ENCODE data around the gene VPS72.
A peak's percentile ranks its signal among the peaks of the same experiment; 100 is the strongest.

Gene VPS72

GRCh38 chr1:151187205-151187604 is 2.8 kb downstream of the VPS72 start:
- DNase-seq (ENCODE audit: low read depth, low spot score): no peak

GRCh38 chr1:151184211-151184610 is 5.8 kb downstream of the VPS72 start:
- DNase-seq (ENCODE audit: low read depth, low spot score): no peak

GRCh38 chr1:151176514-151177045 is 13.4 kb downstream of the VPS72 start:
- no peak for DNase-seq (ENCODE audit: low read depth, low spot score)

- DNase-seq (ENCODE audit: low read depth, low spot score): peak; percentile 26
Measured at GRCh38 chr1:151175863-151176262, 14.1 kb downstream of the VPS72 start, which contains the start of gene TMOD4. TSS of gene TMOD4 (minus strand) at chr1:151175981. CDS start at chr1:151174875, 1,106 bp downstream.

- DNase-seq (ENCODE audit: low read depth, low spot score): no peak
Measured at GRCh38 chr1:151175041-151175741, 14.8 kb downstream of the VPS72 start.

- DNase-seq (ENCODE audit: low read depth, low spot score): no peak
Measured at GRCh38 chr1:151171190-151171589, 18.8 kb downstream of the VPS72 start.

- DNase-seq (ENCODE audit: low read depth, low spot score): no peak
Measured at GRCh38 chr1:151167116-151167515, 22.9 kb downstream of the VPS72 start.

GRCh38 chr1:151166505-151166956 is 23.5 kb downstream of the VPS72 start:
- DNase-seq (ENCODE audit: low read depth, low spot score): peak; percentile 77

- peak; percentile 98 for DNase-seq (ENCODE audit: low read depth, low spot score)
Measured at GRCh38 chr1:151165738-151166504, 24.1 kb downstream of the VPS72 start, which contains the start of the genes LYSMD1 and SCNM1. TSS of gene LYSMD1 (minus strand) at chr1:151165902. CDS start at chr1:151165258, 644 bp downstream. TSS of gene SCNM1 (plus strand) at chr1:151166144. CDS start at chr1:151166153, 9 bp downstream.

- no peak for DNase-seq (ENCODE audit: low read depth, low spot score)
Measured at GRCh38 chr1:151165281-151165737, 24.7 kb downstream of the VPS72 start.

- no peak for DNase-seq (ENCODE audit: low read depth, low spot score)
Measured at GRCh38 chr1:151164732-151165280, 25.2 kb downstream of the VPS72 start.

- DNase-seq (ENCODE audit: low read depth, low spot score): no peak
Measured at GRCh38 chr1:151159373-151159772, 30.6 kb downstream of the VPS72 start.

- peak; percentile 12 for DNase-seq (ENCODE audit: low read depth, low spot score)
Measured at GRCh38 chr1:151158751-151159251, 31.2 kb downstream of the VPS72 start.

GRCh38 chr1:151158326-151158725 is 31.7 kb downstream of the VPS72 start:
- DNase-seq (ENCODE audit: low read depth, low spot score): no peak

GRCh38 chr1:151157067-151157531 is 32.9 kb downstream of the VPS72 start:
- DNase-seq (ENCODE audit: low read depth, low spot score): no peak

- DNase-seq (ENCODE audit: low read depth, low spot score): no peak
Measured at GRCh38 chr1:151156515-151156819, 33.5 kb downstream of the VPS72 start, which contains the start of gene TNFAIP8L2. TSS of gene TNFAIP8L2 (plus strand) at chr1:151156649. CDS start at chr1:151158698, 2,049 bp downstream.

GRCh38 chr1:151147665-151148064 is 42.3 kb downstream of the VPS72 start:
- DNase-seq (ENCODE audit: low read depth, low spot score): no peak

GRCh38 chr1:151147132-151147503 is 42.9 kb downstream of the VPS72 start:
- DNase-seq (ENCODE audit: low read depth, low spot score): no peak

GRCh38 chr1:151146412-151147131 is 43.4 kb downstream of the VPS72 start, which contains the start of gene SEMA6C:
TSS of gene SEMA6C (minus strand) at chr1:151146631. CDS start at chr1:151142621, 4,010 bp downstream.
- DNase-seq (ENCODE audit: low read depth, low spot score): peak; percentile 95

- peak; percentile 47 for DNase-seq (ENCODE audit: low read depth, low spot score)
Measured at GRCh38 chr1:151146072-151146411, 44.0 kb downstream of the VPS72 start.

Measured in ELF-1 (cell line).